PC-9 (cell line): Measurements from ENCODE around the gene TES.

Experiments used
- EZH2 ChIP-seq: fragments of 200-600 bp; sonication (generic); IDR thresholded peaks from 2 replicates; pipeline ENCODE4 v1.8.0; 2017; ENCODE audit warnings: antibody characterized with exemption, low read depth
- TF ChIP-seq, protein P1 (sequence below): fragments of 200-600 bp; sonication (generic); conservative IDR thresholded peaks from 2 replicates; pipeline ENCODE4 v1.6.1; 2017; ENCODE audit warnings: mixed run types, antibody characterized with exemption, mild to moderate bottlenecking, moderate library complexity

DNA sequence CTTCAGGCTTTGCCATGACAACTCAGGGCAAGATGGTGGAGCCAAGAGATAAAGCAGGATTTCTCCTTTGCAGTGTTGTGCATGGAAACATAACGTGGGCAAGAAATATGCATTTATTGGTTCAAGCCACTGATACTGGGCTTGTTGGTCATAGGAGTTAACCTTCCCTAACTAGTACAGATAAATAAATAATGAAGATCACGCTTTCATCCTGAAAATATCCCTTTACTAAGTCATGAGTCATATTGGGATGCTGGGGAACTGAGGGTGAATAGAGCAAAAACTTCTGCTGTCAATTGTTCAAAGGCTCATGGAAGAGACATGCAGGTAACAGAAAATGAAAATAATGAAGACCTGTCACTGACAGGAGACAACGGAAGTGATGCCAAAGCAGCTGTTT is 55.5 kb downstream of the TES start:
- TF ChIP-seq, protein P1, sequence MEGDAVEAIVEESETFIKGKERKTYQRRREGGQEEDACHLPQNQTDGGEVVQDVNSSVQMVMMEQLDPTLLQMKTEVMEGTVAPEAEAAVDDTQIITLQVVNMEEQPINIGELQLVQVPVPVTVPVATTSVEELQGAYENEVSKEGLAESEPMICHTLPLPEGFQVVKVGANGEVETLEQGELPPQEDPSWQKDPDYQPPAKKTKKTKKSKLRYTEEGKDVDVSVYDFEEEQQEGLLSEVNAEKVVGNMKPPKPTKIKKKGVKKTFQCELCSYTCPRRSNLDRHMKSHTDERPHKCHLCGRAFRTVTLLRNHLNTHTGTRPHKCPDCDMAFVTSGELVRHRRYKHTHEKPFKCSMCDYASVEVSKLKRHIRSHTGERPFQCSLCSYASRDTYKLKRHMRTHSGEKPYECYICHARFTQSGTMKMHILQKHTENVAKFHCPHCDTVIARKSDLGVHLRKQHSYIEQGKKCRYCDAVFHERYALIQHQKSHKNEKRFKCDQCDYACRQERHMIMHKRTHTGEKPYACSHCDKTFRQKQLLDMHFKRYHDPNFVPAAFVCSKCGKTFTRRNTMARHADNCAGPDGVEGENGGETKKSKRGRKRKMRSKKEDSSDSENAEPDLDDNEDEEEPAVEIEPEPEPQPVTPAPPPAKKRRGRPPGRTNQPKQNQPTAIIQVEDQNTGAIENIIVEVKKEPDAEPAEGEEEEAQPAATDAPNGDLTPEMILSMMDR = no peak
- no peak for TF ChIP-seq EZH2
